Astrocyte (in vitro differentiated cells and primary cell): ENCODE measurements around the gene PLCB4. TPM values are rescaled to one million over a fixed set of nuclear protein-coding genes. Genes with fewer than 3 reads are reported as not detected.

Experiments
- DNase-seq: peaks from one replicate; pipeline ENCODE4 v3.0.0-alpha.2; 2010; ENCODE audit warnings: low read depth
- FAIRE-seq: peaks from 2 replicates; lab custom pipeline; 2011; peaks lifted over from hg19 to GRCh38; lab: Jason Lieb, UNC
- H2AFZ ChIP-seq: 2 replicates; pipeline ENCODE4 v1.6.0; 2012; ENCODE audit warnings: low read depth, low read length, inconsistent platforms
- H3K27ac ChIP-seq: 2 replicates; pipeline ENCODE4 v1.5.1; 2011; ENCODE audit warnings: low read depth, low read length, inconsistent platforms
- H3K27me3 ChIP-seq: 2 replicates; pipeline ENCODE4 v1.6.0; 2011; ENCODE audit warnings: low read length, inconsistent platforms; ENCODE audit not compliant: insufficient read depth
- H3K36me3 ChIP-seq: 2 replicates; pipeline ENCODE4 v1.5.1; 2011; ENCODE audit warnings: low read length, inconsistent platforms; ENCODE audit not compliant: insufficient read depth
- H3K4me1 ChIP-seq: 2 replicates; pipeline ENCODE4 v1.5.1; 2011; ENCODE audit warnings: low read length, inconsistent platforms; ENCODE audit not compliant: insufficient read depth
- H3K4me2 ChIP-seq: 2 replicates; pipeline ENCODE4 v1.6.0; 2012; ENCODE audit warnings: low read length, inconsistent platforms
- H3K4me3 ChIP-seq: 2 replicates; pipeline ENCODE4 v1.5.1; 2011; ENCODE audit warnings: low read depth, mild to moderate bottlenecking, low read length, inconsistent platforms; ENCODE audit not compliant: insufficient read depth
- H3K79me2 ChIP-seq: 2 replicates; pipeline ENCODE4 v1.6.0; 2012; ENCODE audit warnings: mild to moderate bottlenecking, low read length, inconsistent platforms; ENCODE audit not compliant: insufficient read depth
- H3K9ac ChIP-seq: 2 replicates; pipeline ENCODE4 v1.6.0; 2012; ENCODE audit warnings: mild to moderate bottlenecking, low read length, inconsistent platforms
- H3K9me3 ChIP-seq: 2 replicates; pipeline ENCODE4 v1.5.1; 2012; ENCODE audit warnings: low read depth, mild to moderate bottlenecking, low read length, inconsistent platforms; ENCODE audit not compliant: insufficient read depth
- H4K20me1 ChIP-seq: 2 replicates; pipeline ENCODE4 v1.6.0; 2012; ENCODE audit warnings: low read length, inconsistent platforms; ENCODE audit not compliant: insufficient read depth
- H3K27ac Mint-ChIP-seq: one replicate; pipeline ENCODE4 v1.8.0; 2021; ENCODE audit warnings: mild to moderate bottlenecking, mixed read lengths; ENCODE audit not compliant: unreplicated experiment
- H3K27me3 Mint-ChIP-seq: one replicate; pipeline ENCODE4 v1.8.0; 2021; ENCODE audit warnings: low read depth, mixed read lengths; ENCODE audit not compliant: unreplicated experiment
- H3K36me3 Mint-ChIP-seq: one replicate; pipeline ENCODE4 v1.8.0; 2021; ENCODE audit warnings: low read depth, mixed read lengths; ENCODE audit not compliant: unreplicated experiment
- H3K4me1 Mint-ChIP-seq: one replicate; pipeline ENCODE4 v1.8.0; 2021; ENCODE audit warnings: low read depth, mixed read lengths; ENCODE audit not compliant: unreplicated experiment
- H3K4me3 Mint-ChIP-seq: one replicate; pipeline ENCODE4 v1.8.0; 2021; ENCODE audit warnings: mild to moderate bottlenecking, moderate library complexity, mixed read lengths; ENCODE audit not compliant: unreplicated experiment
- H3K9me3 Mint-ChIP-seq: one replicate; pipeline ENCODE4 v1.8.0; 2021; ENCODE audit warnings: mild to moderate bottlenecking, mixed read lengths; ENCODE audit not compliant: unreplicated experiment
- CTCF ChIP-seq: IDR thresholded peaks from 2 replicates; pipeline ENCODE4 v1.5.1; 2011; ENCODE audit warnings: low read depth, mild to moderate bottlenecking, inconsistent platforms, low read length, moderate library complexity; ENCODE audit not compliant: insufficient read depth
- EZH2 ChIP-seq: IDR thresholded peaks from 2 replicates; pipeline ENCODE4 v1.6.1; 2012; ENCODE audit warnings: mild to moderate bottlenecking, low read length, inconsistent platforms; ENCODE audit not compliant: insufficient read depth
- total RNA-seq: library from RNA; stranded (reverse); gene quantifications from 2 replicates; pipeline ENCODE4 v1.2.1, GENCODE V29; 2021

The PLCB4 gene
- total RNA-seq, 1 donor from 2014 or later, result 58.2 TPM

- H2AFZ ChIP-seq, result no peak overlapping the region
- H3K4me3 ChIP-seq, result no peak overlapping the region
- no peak for DNase-seq
- H3K9me3 ChIP-seq, result no peaks in the 10 kb centered on the region
- H3K27ac Mint-ChIP-seq, result no peak overlapping the region
- H3K27ac ChIP-seq, result no peak overlapping the region
- no peak overlapping the region for H3K9ac ChIP-seq
- no peaks in the 10 kb centered on the region for H3K36me3 ChIP-seq
- TF ChIP-seq CTCF, result no peak
- TF ChIP-seq EZH2, result no peak
- no peak for FAIRE-seq
- H3K9me3 Mint-ChIP-seq, result peaks cover 13% of the 10 kb centered on the region
- no peaks in the 10 kb centered on the region for H3K79me2 ChIP-seq
- peaks cover 1% of the 10 kb centered on the region for H3K4me1 Mint-ChIP-seq
- H3K4me3 Mint-ChIP-seq, result no peak overlapping the region
- no peak overlapping the region for H3K4me2 ChIP-seq
- no peaks in the 10 kb centered on the region for H3K27me3 ChIP-seq
- no peaks in the 10 kb centered on the region for H3K4me1 ChIP-seq
- H3K36me3 Mint-ChIP-seq, result peaks cover 21% of the 10 kb centered on the region
- no peaks in the 10 kb centered on the region for H3K27me3 Mint-ChIP-seq
- H4K20me1 ChIP-seq, result no peaks in the 10 kb centered on the region
Measured at GRCh38 chr20:9154464-9155024, 85.7 kb downstream of the PLCB4 start.

- TF ChIP-seq CTCF, result no peak
- no peak for TF ChIP-seq EZH2
- Mint-ChIP-seq H3K36me3 (peaks cover 15% of the 10 kb centered on the region), H3K4me1 (peaks cover 10% of the 10 kb centered on the region), H3K27ac (no peak overlapping the region), H3K4me3 (no peak overlapping the region), H3K27me3 (no peaks in the 10 kb centered on the region), H3K9me3 (peaks cover 9% of the 10 kb centered on the region)
- no peaks in the 10 kb centered on the region for H3K9me3 ChIP-seq
- H2AFZ ChIP-seq, result no peak overlapping the region
- DNase-seq (no peak), FAIRE-seq (no peak)
- H4K20me1 ChIP-seq, result no peaks in the 10 kb centered on the region
- no peak overlapping the region for H3K9ac ChIP-seq
- no peaks in the 10 kb centered on the region for H3K4me1 ChIP-seq
- no peaks in the 10 kb centered on the region for H3K27me3 ChIP-seq
- H3K36me3 ChIP-seq, result no peaks in the 10 kb centered on the region
- no peak overlapping the region for H3K4me3 ChIP-seq
- H3K79me2 ChIP-seq, result no peaks in the 10 kb centered on the region
- no peak overlapping the region for H3K27ac ChIP-seq
- H3K4me2 ChIP-seq, result no peak overlapping the region
Measured at GRCh38 chr20:9156529-9157280, 87.8 kb downstream of the PLCB4 start.

GRCh38 chr20:9160331-9160730 is 91.4 kb downstream of the PLCB4 start:
- Mint-ChIP-seq H3K27ac (no peak overlapping the region), H3K4me1 (peaks cover 10% of the 10 kb centered on the region), H3K27me3 (no peaks in the 10 kb centered on the region), H3K4me3 (no peak overlapping the region), H3K9me3 (no peaks in the 10 kb centered on the region), H3K36me3 (no peaks in the 10 kb centered on the region)
- no peaks in the 10 kb centered on the region for H3K79me2 ChIP-seq
- H3K27me3 ChIP-seq, result no peaks in the 10 kb centered on the region
- H3K4me2 ChIP-seq, result no peak overlapping the region
- FAIRE-seq (no peak), DNase-seq (no peak)
- no peaks in the 10 kb centered on the region for H3K9me3 ChIP-seq
- H4K20me1 ChIP-seq, result no peaks in the 10 kb centered on the region
- no peak overlapping the region for H2AFZ ChIP-seq
- TF ChIP-seq EZH2, result no peak
- no peak for TF ChIP-seq CTCF
- H3K4me3 ChIP-seq, result no peak overlapping the region
- no peak overlapping the region for H3K9ac ChIP-seq
- H3K4me1 ChIP-seq, result no peaks in the 10 kb centered on the region
- no peak overlapping the region for H3K27ac ChIP-seq
- no peaks in the 10 kb centered on the region for H3K36me3 ChIP-seq
